ENCODE results near the gene PARVB.

Gene PARVB

GRCh38 chr22:43983808-43984207 lies 40.3 kb upstream of the PARVB start:
- Histone ChIP-seq H3K27me3 (ENCODE audit: insufficient read depth, insufficient read length) (no peaks in the 10 kb centered on the region), H3K4me1 (ENCODE audit: insufficient read depth, insufficient read length) (no peaks in the 10 kb centered on the region), H3K9ac (ENCODE audit: insufficient read length, low read depth) (no peak overlapping the region), H3K36me3 (ENCODE audit: insufficient read depth, insufficient read length, low read length) (peaks cover 71% of the 10 kb centered on the region), H3K9me3 (ENCODE audit: insufficient read depth, low read length) (no peaks in the 10 kb centered on the region), H3K4me3 (ENCODE audit: insufficient read length, low read depth) (no peak overlapping the region)
- no peak for DNase-seq (ENCODE audit: low read depth, low spot score)
- TF ChIP-seq YY1 (IDR thresholded peaks at IDR 0.05; ENCODE audit: insufficient read depth, insufficient read length): no peak
- TF ChIP-seq SUZ12 (IDR thresholded peaks at IDR 0.05; ENCODE audit: extremely low read depth, insufficient read depth, insufficient read length): no peak
- TF ChIP-seq ZNF274 (IDR thresholded peaks at IDR 0.05; ENCODE audit: low read depth, low read length): no peak

GRCh38 chr22:43985532-43985931 lies 38.6 kb upstream of the PARVB start:
- no peak overlapping the region for H3K4me3 ChIP-seq (ENCODE audit: insufficient read length, low read depth)
- DNase-seq (ENCODE audit: low read depth, low spot score): no peak
- no peaks in the 10 kb centered on the region for H3K9me3 ChIP-seq (ENCODE audit: insufficient read depth, low read length)
- H3K4me1 ChIP-seq (ENCODE audit: insufficient read depth, insufficient read length): no peaks in the 10 kb centered on the region
- H3K9ac ChIP-seq (ENCODE audit: insufficient read length, low read depth): no peak overlapping the region
- peaks cover 69% of the 10 kb centered on the region for H3K36me3 ChIP-seq (ENCODE audit: insufficient read depth, insufficient read length, low read length)
- no peak for TF ChIP-seq SUZ12 (IDR thresholded peaks at IDR 0.05; ENCODE audit: extremely low read depth, insufficient read depth, insufficient read length)
- TF ChIP-seq ZNF274 (IDR thresholded peaks at IDR 0.05; ENCODE audit: low read depth, low read length): no peak
- no peak for TF ChIP-seq YY1 (IDR thresholded peaks at IDR 0.05; ENCODE audit: insufficient read depth, insufficient read length)
- H3K27me3 ChIP-seq (ENCODE audit: insufficient read depth, insufficient read length): no peaks in the 10 kb centered on the region

DNA sequence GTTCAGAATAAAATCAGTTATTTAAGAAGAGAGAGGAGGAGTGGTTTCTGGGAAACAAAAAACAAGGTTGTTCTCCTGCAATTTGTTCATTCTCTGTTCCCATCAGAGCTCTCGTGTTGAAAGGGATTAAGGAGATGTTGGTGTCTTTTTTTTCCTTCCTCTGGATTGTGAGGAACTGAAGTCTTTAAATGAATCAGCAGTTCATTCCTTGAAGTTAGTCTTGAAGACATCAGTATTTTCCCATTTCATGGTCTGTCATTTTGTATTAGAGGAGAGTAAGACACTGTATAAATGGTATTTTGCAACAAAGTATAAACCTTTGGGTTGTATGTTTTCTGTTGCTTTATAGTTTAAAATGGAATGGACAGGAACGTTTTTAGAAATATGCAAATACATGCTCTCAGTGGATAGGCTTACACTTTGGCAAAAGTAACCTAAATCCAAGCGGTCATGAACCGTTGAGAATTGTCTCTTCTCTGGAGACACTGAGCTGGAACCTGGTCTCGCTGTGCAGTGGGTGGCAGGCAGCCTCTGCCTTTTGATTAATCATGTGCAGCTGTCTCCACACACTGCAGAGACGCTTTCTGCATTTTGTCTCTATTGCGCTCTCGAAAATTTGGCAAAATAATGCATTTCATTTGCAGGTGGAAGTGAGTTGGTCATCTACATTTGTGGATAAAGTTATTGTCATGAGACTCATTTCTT lies 35.8 kb upstream of the PARVB start:
- Histone ChIP-seq H3K9ac (ENCODE audit: insufficient read length, low read depth) (no peak overlapping the region), H3K27me3 (ENCODE audit: insufficient read depth, insufficient read length) (no peaks in the 10 kb centered on the region), H3K4me3 (ENCODE audit: insufficient read length, low read depth) (no peak overlapping the region), H3K9me3 (ENCODE audit: insufficient read depth, low read length) (no peaks in the 10 kb centered on the region), H3K4me1 (ENCODE audit: insufficient read depth, insufficient read length) (no peaks in the 10 kb centered on the region), H3K36me3 (ENCODE audit: insufficient read depth, insufficient read length, low read length) (peaks cover 71% of the 10 kb centered on the region)
- no peak for DNase-seq (ENCODE audit: low read depth, low spot score)
- TF ChIP-seq YY1 (IDR thresholded peaks at IDR 0.05; ENCODE audit: insufficient read depth, insufficient read length): no peak
- TF ChIP-seq SUZ12 (IDR thresholded peaks at IDR 0.05; ENCODE audit: extremely low read depth, insufficient read depth, insufficient read length): no peak
- TF ChIP-seq ZNF274 (IDR thresholded peaks at IDR 0.05; ENCODE audit: low read depth, low read length): no peak

DNA sequence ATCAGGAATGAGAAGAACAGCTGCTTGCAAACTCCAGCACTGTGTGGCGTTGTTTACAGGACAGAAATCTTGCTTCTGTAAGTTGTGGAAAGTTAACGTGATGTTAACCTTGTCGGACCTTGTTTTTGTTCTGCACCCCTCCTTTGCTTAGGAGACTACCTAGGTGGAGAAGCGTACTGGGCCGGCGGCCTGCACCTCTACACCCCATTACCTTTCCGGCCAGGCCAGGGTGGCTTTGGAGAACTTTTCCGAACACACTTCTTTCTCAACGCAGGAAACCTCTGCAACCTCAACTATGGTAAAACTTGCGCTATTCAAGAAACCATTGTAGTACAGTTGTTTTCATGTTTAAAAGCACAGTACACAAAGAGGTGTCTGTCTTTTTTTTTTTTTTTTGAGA lies 35.1 kb upstream of the PARVB start:
- Histone ChIP-seq H3K4me1 (ENCODE audit: insufficient read depth, insufficient read length) (peaks cover under 1% of the 10 kb centered on the region), H3K36me3 (ENCODE audit: insufficient read depth, insufficient read length, low read length) (peaks cover 71% of the 10 kb centered on the region)

DNA sequence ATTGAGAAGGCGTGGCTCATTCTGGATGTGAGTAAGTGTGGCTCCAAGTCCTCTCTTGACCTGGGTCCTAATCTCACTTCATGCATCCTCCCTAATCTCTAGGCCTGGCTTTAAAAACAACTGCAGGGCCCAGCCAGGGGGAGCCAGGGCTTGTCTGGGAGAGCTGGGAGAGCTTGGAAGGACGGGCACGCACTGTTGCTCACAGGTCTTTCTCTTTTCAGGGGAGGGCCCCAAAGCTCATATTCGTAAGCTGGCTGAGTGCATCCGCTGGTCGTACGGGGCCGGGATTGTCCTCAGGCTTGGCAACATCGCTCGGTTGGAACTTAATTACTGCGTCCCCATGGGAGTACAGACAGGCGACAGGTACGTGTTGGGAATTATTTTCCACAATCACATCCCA lies 34.1 kb upstream of the PARVB start:
- Histone ChIP-seq H3K4me3 (ENCODE audit: insufficient read length, low read depth) (no peak overlapping the region), H3K9me3 (ENCODE audit: insufficient read depth, low read length) (no peaks in the 10 kb centered on the region), H3K9ac (ENCODE audit: insufficient read length, low read depth) (no peak overlapping the region), H3K27me3 (ENCODE audit: insufficient read depth, insufficient read length) (no peaks in the 10 kb centered on the region), H3K4me1 (ENCODE audit: insufficient read depth, insufficient read length) (peaks cover 3% of the 10 kb centered on the region), H3K36me3 (ENCODE audit: insufficient read depth, insufficient read length, low read length) (peaks cover 77% of the 10 kb centered on the region)
- no peak for DNase-seq (ENCODE audit: low read depth, low spot score)
- TF ChIP-seq ZNF274 (IDR thresholded peaks at IDR 0.05; ENCODE audit: low read depth, low read length) (no peak), SUZ12 (IDR thresholded peaks at IDR 0.05; ENCODE audit: extremely low read depth, insufficient read depth, insufficient read length) (no peak), YY1 (IDR thresholded peaks at IDR 0.05; ENCODE audit: insufficient read depth, insufficient read length) (no peak)

More for the DNA sequence above, 35.1 kb upstream of the PARVB start:
- no peaks in the 10 kb centered on the region for H3K27me3 ChIP-seq (ENCODE audit: insufficient read depth, insufficient read length)
- TF ChIP-seq ZNF274 (IDR thresholded peaks at IDR 0.05; ENCODE audit: low read depth, low read length) (no peak), SUZ12 (IDR thresholded peaks at IDR 0.05; ENCODE audit: extremely low read depth, insufficient read depth, insufficient read length) (no peak), YY1 (IDR thresholded peaks at IDR 0.05; ENCODE audit: insufficient read depth, insufficient read length) (no peak)
- no peak overlapping the region for H3K4me3 ChIP-seq (ENCODE audit: insufficient read length, low read depth)
- no peaks in the 10 kb centered on the region for H3K9me3 ChIP-seq (ENCODE audit: insufficient read depth, low read length)
- no peak for DNase-seq (ENCODE audit: low read depth, low spot score)
- H3K9ac ChIP-seq (ENCODE audit: insufficient read length, low read depth): no peak overlapping the region

DNA sequence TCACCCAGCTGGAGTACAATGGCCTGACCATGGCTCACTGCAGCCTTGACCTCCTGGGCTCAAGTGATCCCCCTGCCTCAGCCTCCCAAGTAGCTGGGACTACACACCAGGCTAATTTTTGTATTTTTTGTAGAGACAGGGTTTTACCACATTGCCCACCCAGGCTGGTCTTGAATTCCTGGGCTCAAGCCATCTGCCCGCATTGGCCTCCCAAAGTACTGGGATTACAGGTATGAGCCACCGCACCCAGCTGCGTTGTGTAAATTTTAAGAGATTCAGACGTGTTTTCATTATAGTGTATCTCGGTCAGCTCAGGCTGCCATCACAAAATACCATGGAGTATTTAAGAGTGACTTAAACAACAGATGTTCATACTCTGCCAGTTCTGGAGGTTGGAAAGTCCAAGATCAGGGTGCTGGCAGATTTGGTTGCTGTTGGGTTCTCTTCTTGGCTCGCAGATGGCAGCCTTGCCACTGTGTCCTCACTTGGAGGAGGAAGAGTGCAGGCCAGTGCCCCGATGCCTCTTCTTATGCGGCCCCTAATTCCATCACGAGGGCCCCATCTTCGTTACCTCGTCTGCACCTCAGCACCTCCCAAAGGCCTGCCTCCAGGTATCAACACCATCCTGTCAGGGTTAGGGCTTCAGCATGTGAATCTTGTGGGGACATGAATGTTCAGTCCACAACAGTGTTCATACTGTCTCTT lies 32.6 kb upstream of the PARVB start:
- Histone ChIP-seq H3K4me3 (ENCODE audit: insufficient read length, low read depth) (no peak overlapping the region), H3K4me1 (ENCODE audit: insufficient read depth, insufficient read length) (peaks cover 5% of the 10 kb centered on the region), H3K27me3 (ENCODE audit: insufficient read depth, insufficient read length) (no peaks in the 10 kb centered on the region), H3K36me3 (ENCODE audit: insufficient read depth, insufficient read length, low read length) (peaks cover 79% of the 10 kb centered on the region), H3K9me3 (ENCODE audit: insufficient read depth, low read length) (no peaks in the 10 kb centered on the region), H3K9ac (ENCODE audit: insufficient read length, low read depth) (no peak overlapping the region)
- TF ChIP-seq ZNF274 (IDR thresholded peaks at IDR 0.05; ENCODE audit: low read depth, low read length) (no peak), SUZ12 (IDR thresholded peaks at IDR 0.05; ENCODE audit: extremely low read depth, insufficient read depth, insufficient read length) (no peak), YY1 (IDR thresholded peaks at IDR 0.05; ENCODE audit: insufficient read depth, insufficient read length) (no peak)
- no peak for DNase-seq (ENCODE audit: low read depth, low spot score)

- DNase-seq (ENCODE audit: low read depth, low spot score): no peak
- no peak overlapping the region for H3K9ac ChIP-seq (ENCODE audit: insufficient read length, low read depth)
- no peaks in the 10 kb centered on the region for H3K9me3 ChIP-seq (ENCODE audit: insufficient read depth, low read length)
- TF ChIP-seq YY1 (IDR thresholded peaks at IDR 0.05; ENCODE audit: insufficient read depth, insufficient read length) (no peak), SUZ12 (IDR thresholded peaks at IDR 0.05; ENCODE audit: extremely low read depth, insufficient read depth, insufficient read length) (no peak), ZNF274 (IDR thresholded peaks at IDR 0.05; ENCODE audit: low read depth, low read length) (no peak)
- H3K27me3 ChIP-seq (ENCODE audit: insufficient read depth, insufficient read length): no peaks in the 10 kb centered on the region
- H3K4me1 ChIP-seq (ENCODE audit: insufficient read depth, insufficient read length): peaks cover 5% of the 10 kb centered on the region
- no peak overlapping the region for H3K4me3 ChIP-seq (ENCODE audit: insufficient read length, low read depth)
- H3K36me3 ChIP-seq (ENCODE audit: insufficient read depth, insufficient read length, low read length): peaks cover 81% of the 10 kb centered on the region
These were observed 31.7 kb upstream of the PARVB start for GRCh38 chr22:43992331-43992821.

Data from NT2/D1 (cell line).